Hepatocyte (in vitro differentiated cells): Measurements from ENCODE around the gene CYTH1. TPM values are rescaled to one million over a fixed set of nuclear protein-coding genes. Genes with fewer than 3 reads are reported as not detected.

Source experiments
- DNase-seq: peaks from one replicate; pipeline ENCODE4 v3.0.0-alpha.2; 2016; ENCODE audit warnings: low spot score
- H2AFZ ChIP-seq: fragments of 200-600 bp; sonication (generic); 2 replicates; pipeline ENCODE4 v1.6.0; 2016; ENCODE audit warnings: antibody characterized with exemption, mild to moderate bottlenecking
- H3K27ac ChIP-seq: fragments of 200-600 bp; sonication (generic); 2 replicates; pipeline ENCODE4 v1.5.1; 2016; ENCODE audit warnings: mild to moderate bottlenecking
- H3K27me3 ChIP-seq: fragments of 200-600 bp; sonication (generic); 2 replicates; pipeline ENCODE4 v1.6.1; 2016
- H3K36me3 ChIP-seq: fragments of 200-600 bp; sonication (generic); replicated peaks from 2 replicates; pipeline ENCODE4 v1.5.1; 2016; ENCODE audit warnings: low read depth; ENCODE audit not compliant: insufficient read depth
- H3K4me1 ChIP-seq: fragments of 200-600 bp; sonication (generic); 2 replicates; pipeline ENCODE4 v1.5.1; 2016; ENCODE audit warnings: mild to moderate bottlenecking, moderate library complexity; ENCODE audit not compliant: insufficient read depth
- H3K4me2 ChIP-seq: fragments of 200-600 bp; sonication (generic); 2 replicates; pipeline ENCODE4 v1.6.0; 2016
- H3K4me3 ChIP-seq: fragments of 200-600 bp; sonication (generic); 2 replicates; pipeline ENCODE4 v1.5.1; 2016; ENCODE audit warnings: mild to moderate bottlenecking
- H3K79me2 ChIP-seq: fragments of 200-600 bp; sonication (generic); 2 replicates; pipeline ENCODE4 v1.6.0; 2017; ENCODE audit warnings: mild to moderate bottlenecking
- H3K9me2 ChIP-seq: fragments of 200-600 bp; sonication (generic); replicated peaks from 2 replicates; pipeline ENCODE4 v1.6.0; 2017; ENCODE audit warnings: mild to moderate bottlenecking; ENCODE audit not compliant: insufficient read depth
- H3K9me3 ChIP-seq: fragments of 200-600 bp; sonication (generic); 2 replicates; pipeline ENCODE4 v1.5.1; 2016; ENCODE audit warnings: low read depth, mild to moderate bottlenecking
- H4K20me1 ChIP-seq: fragments of 200-600 bp; sonication (generic); 2 replicates; pipeline ENCODE4 v1.6.0; 2016; ENCODE audit warnings: mild to moderate bottlenecking; ENCODE audit not compliant: insufficient read depth, poor library complexity, severe bottlenecking
- CTCF ChIP-seq: fragments of 200-600 bp; sonication (generic); IDR thresholded peaks from 2 replicates; pipeline ENCODE4 v1.5.1; 2016; ENCODE audit warnings: antibody characterized with exemption, mild to moderate bottlenecking; ENCODE audit not compliant: poor library complexity
- EZH2 ChIP-seq: fragments of 200-600 bp; sonication (generic); IDR thresholded peaks from 2 replicates; pipeline ENCODE4 v1.6.1; 2016; ENCODE audit warnings: antibody characterized with exemption, mild to moderate bottlenecking, borderline replicate concordance
- EZH2phosphoT487 ChIP-seq: fragments of 200-600 bp; sonication (generic); IDR thresholded peaks from one replicate; pipeline ENCODE4 v1.6.1; 2018; ENCODE audit warnings: antibody characterized with exemption, mild to moderate bottlenecking, low read depth, moderate library complexity; ENCODE audit not compliant: unreplicated experiment, severe bottlenecking
- WGBS: methylation state at CpG from one replicate; pipeline ENCODE4 v1.1.6; 2016; ENCODE audit warnings: low lambda C conversion rate; ENCODE audit errors: missing lambda C conversion rate; 5-methylcytosine and 5-hydroxymethylcytosine counted together
- polyA plus RNA-seq: library from polyadenylated mRNA; unstranded; fragments of >200 nt; fragmentation: Nextera tagmentation; extraction: Ambion mirVana; gene quantifications from 2 replicates; pipeline ENCODE4 v1.2.1, GENCODE V29; 2016
- total RNA-seq: library from RNA; depleted of rRNA; stranded (reverse); fragments of >200 nt; gene quantifications from 2 replicates; pipeline ENCODE4 v1.2.3, GENCODE V29; 2014

Gene CYTH1
- total and polyA plus RNA-seq, 2 experiments from 2014 or later, result 38.5 to 44.4 TPM

GRCh38 chr17:78802459-78802858, 20.4 kb upstream of the CYTH1 start:
- no peak overlapping the region for H2AFZ ChIP-seq
- WGBS, result 94% methylated on average over 14 of the region's 14 CpGs
- no peaks in the 10 kb centered on the region for H3K27me3 ChIP-seq
- H3K4me2 ChIP-seq, result no peak overlapping the region
- H3K9me3 ChIP-seq, result no peaks in the 10 kb centered on the region
- H3K27ac ChIP-seq, result no peak overlapping the region
- H3K4me1 ChIP-seq, result no peaks in the 10 kb centered on the region
- no peaks in the 10 kb centered on the region for H3K79me2 ChIP-seq
- no peaks in the 10 kb centered on the region for H3K9me2 ChIP-seq
- H3K4me3 ChIP-seq, result no peak overlapping the region
- no peaks in the 10 kb centered on the region for H3K36me3 ChIP-seq
- H4K20me1 ChIP-seq, result no peaks in the 10 kb centered on the region
- no peak for DNase-seq
- TF ChIP-seq EZH2phosphoT487 (no peak), EZH2 (no peak), CTCF (no peak)

GRCh38 chr17:78802008-78802407, 19.9 kb upstream of the CYTH1 start:
- TF ChIP-seq CTCF (no peak), EZH2 (no peak), EZH2phosphoT487 (no peak)
- H3K4me2 ChIP-seq, result no peak overlapping the region
- H3K4me1 ChIP-seq, result no peaks in the 10 kb centered on the region
- no peaks in the 10 kb centered on the region for H3K36me3 ChIP-seq
- no peak for DNase-seq
- no peaks in the 10 kb centered on the region for H3K9me3 ChIP-seq
- H2AFZ ChIP-seq, result no peak overlapping the region
- 100% methylated on average over 5 of the region's 30 CpGs for WGBS
- H3K27ac ChIP-seq, result no peak overlapping the region
- H3K4me3 ChIP-seq, result no peak overlapping the region
- H3K27me3 ChIP-seq, result no peaks in the 10 kb centered on the region
- no peaks in the 10 kb centered on the region for H4K20me1 ChIP-seq
- no peaks in the 10 kb centered on the region for H3K79me2 ChIP-seq
- no peaks in the 10 kb centered on the region for H3K9me2 ChIP-seq

- no peaks in the 10 kb centered on the region for H4K20me1 ChIP-seq
- no peaks in the 10 kb centered on the region for H3K9me3 ChIP-seq
- 98% methylated on average over 17 of the region's 18 CpGs for WGBS
- H3K27ac ChIP-seq, result no peak overlapping the region
- TF ChIP-seq EZH2phosphoT487, result no peak
- TF ChIP-seq EZH2, result no peak
- H3K9me2 ChIP-seq, result no peaks in the 10 kb centered on the region
- H3K79me2 ChIP-seq, result no peaks in the 10 kb centered on the region
- H3K27me3 ChIP-seq, result no peaks in the 10 kb centered on the region
- H2AFZ ChIP-seq, result no peak overlapping the region
- no peaks in the 10 kb centered on the region for H3K4me1 ChIP-seq
- H3K36me3 ChIP-seq, result no peaks in the 10 kb centered on the region
- no peak overlapping the region for H3K4me3 ChIP-seq
- no peak overlapping the region for H3K4me2 ChIP-seq
- DNase-seq, result no peak
Observed at GRCh38 chr17:78800132-78800931, 18.3 kb upstream of the CYTH1 start.

- H3K4me3 ChIP-seq, result no peak overlapping the region
- no peaks in the 10 kb centered on the region for H3K36me3 ChIP-seq
- no peaks in the 10 kb centered on the region for H3K79me2 ChIP-seq
- no peaks in the 10 kb centered on the region for H4K20me1 ChIP-seq
- H3K27me3 ChIP-seq, result no peaks in the 10 kb centered on the region
- TF ChIP-seq CTCF (peak; percentile 45), EZH2phosphoT487 (no peak)
- no peak overlapping the region for H3K4me2 ChIP-seq
- no peak overlapping the region for H2AFZ ChIP-seq
- WGBS, result 92% methylated on average over 33 of the region's 33 CpGs
- no peaks in the 10 kb centered on the region for H3K9me2 ChIP-seq
- no peaks in the 10 kb centered on the region for H3K4me1 ChIP-seq
- H3K9me3 ChIP-seq, result no peaks in the 10 kb centered on the region
- no peak overlapping the region for H3K27ac ChIP-seq
- peak; percentile 40 for DNase-seq
Observed at GRCh38 chr17:78798695-78799559, 16.9 kb upstream of the CYTH1 start.
